Uterus (tissue), 4 donors: ENCODE data around the gene ARHGAP1. TPM values are rescaled to one million over a fixed set of nuclear protein-coding genes. Genes with fewer than 3 reads are reported as not detected.

Source experiments
- DNase-seq, 2 donors: peaks; one replicate each; pipeline ENCODE4 v3.0.0-alpha.2; 2019 to 2020
- H3K27ac ChIP-seq, 2 donors: fragments of 200-600 bp; sonication (generic); 1 replicate in 1 of 2; 2 replicates in 1 of 2; pipeline ENCODE4 v1.5.1; 2016 to 2018
- H3K27me3 ChIP-seq, 2 donors: fragments of 200-600 bp; sonication (generic); one replicate each; pipeline ENCODE4 v1.5.1; 2018 to 2019; ENCODE audit warnings: control low read depth in 1 of 2
- H3K36me3 ChIP-seq, 2 donors: fragments of 200-600 bp; sonication (generic); one replicate each; pipeline ENCODE4 v1.5.1; 2019; ENCODE audit warnings: control low read depth in 1 of 2
- H3K4me1 ChIP-seq, 2 donors: fragments of 200-600 bp; sonication (generic); one replicate each; pipeline ENCODE4 v1.5.1; 2018 to 2019; ENCODE audit warnings: control low read depth in 1 of 2
- H3K4me3 ChIP-seq, 2 donors: fragments of 200-600 bp; sonication (generic); 1 replicate in 1 of 2; 2 replicates in 1 of 2; pipeline ENCODE4 v1.5.1; 2018 to 2019; ENCODE audit warnings: mild to moderate bottlenecking in 1 of 2
- H3K9me3 ChIP-seq, 2 donors: fragments of 200-600 bp; sonication (generic); one replicate each; pipeline ENCODE4 v1.5.1; 2019; ENCODE audit warnings: control low read depth in 1 of 2
- POLR2A ChIP-seq, 2 donors: fragments of 450-650 bp; IDR thresholded peaks; one replicate each; pipeline ENCODE4 v1.6.1; 2016; ENCODE audit warnings: antibody characterized with exemption in 2 of 2, mild to moderate bottlenecking in 1 of 2, moderate library complexity in 1 of 2
- intact Hi-C: fragments of 100-400 bp; cut with DNase I; formaldehyde crosslinking; loops from one replicate; pipeline ENCODE4 v1.15.1; 2023; ENCODE audit warnings: low total_unique reads
- total RNA-seq, 4 donors: library from RNA; depleted of rRNA in 3 of 4; stranded (reverse); fragments of >200 nt in 3 of 4; gene quantifications; one replicate each; pipeline versions ENCODE4 v1.1.0 to v1.2.4, GENCODE V29; 2014 to 2023
- TF ChIP-seq, protein P1 (sequence below), 4 experiments: fragments of 200-600 bp in 2 of 4; fragments of 450-650 bp in 2 of 4; sonication (generic) in 2 of 4; IDR thresholded peaks; one replicate each; pipeline ENCODE4 v1.5.1; 2016 to 2019; ENCODE audit warnings: antibody characterized with exemption in 4 of 4, mild to moderate bottlenecking in 2 of 4, moderate library complexity in 1 of 4
- donor health status: DM: yes; HTN: yes; CAD: no.

The ARHGAP1 gene
- total RNA-seq, 4 donors from 2014 or later = 27.9 to 114 (median 37.3) TPM

DNA sequence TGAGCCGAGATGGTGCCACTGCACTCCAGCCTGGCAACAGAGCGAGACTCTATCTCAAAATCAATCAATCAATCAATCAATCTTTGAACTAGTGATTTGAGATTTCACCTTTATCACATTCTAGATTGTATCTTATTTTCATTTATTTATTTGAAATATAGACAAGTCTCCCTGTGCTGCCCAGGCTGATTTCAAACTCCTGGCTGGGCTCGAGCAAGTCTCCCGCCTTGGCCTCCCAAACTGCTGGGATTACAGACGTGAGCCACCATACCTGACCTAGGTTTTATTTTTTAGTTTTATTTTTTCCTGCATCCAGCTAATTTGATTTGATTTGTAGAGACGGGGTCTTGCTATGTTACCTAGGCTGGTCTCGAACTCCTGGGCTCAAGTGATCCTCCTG is 35.7 kb upstream of the ARHGAP1 start:
- TF ChIP-seq, protein P1, sequence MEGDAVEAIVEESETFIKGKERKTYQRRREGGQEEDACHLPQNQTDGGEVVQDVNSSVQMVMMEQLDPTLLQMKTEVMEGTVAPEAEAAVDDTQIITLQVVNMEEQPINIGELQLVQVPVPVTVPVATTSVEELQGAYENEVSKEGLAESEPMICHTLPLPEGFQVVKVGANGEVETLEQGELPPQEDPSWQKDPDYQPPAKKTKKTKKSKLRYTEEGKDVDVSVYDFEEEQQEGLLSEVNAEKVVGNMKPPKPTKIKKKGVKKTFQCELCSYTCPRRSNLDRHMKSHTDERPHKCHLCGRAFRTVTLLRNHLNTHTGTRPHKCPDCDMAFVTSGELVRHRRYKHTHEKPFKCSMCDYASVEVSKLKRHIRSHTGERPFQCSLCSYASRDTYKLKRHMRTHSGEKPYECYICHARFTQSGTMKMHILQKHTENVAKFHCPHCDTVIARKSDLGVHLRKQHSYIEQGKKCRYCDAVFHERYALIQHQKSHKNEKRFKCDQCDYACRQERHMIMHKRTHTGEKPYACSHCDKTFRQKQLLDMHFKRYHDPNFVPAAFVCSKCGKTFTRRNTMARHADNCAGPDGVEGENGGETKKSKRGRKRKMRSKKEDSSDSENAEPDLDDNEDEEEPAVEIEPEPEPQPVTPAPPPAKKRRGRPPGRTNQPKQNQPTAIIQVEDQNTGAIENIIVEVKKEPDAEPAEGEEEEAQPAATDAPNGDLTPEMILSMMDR (IDR thresholded peaks at IDR 0.05) = no peak
- TF ChIP-seq POLR2A (IDR thresholded peaks at IDR 0.05) = no peak
- Histone ChIP-seq H3K9me3 (no peaks in the 10 kb centered on the region), H3K4me3 (no peak overlapping the region), H3K4me1 (no peaks in the 10 kb centered on the region), H3K27ac (no peak overlapping the region), H3K36me3 (no peaks in the 10 kb centered on the region), H3K27me3 (no peaks in the 10 kb centered on the region)
- intact Hi-C loops = no loop called here
- no peak for DNase-seq

DNA sequence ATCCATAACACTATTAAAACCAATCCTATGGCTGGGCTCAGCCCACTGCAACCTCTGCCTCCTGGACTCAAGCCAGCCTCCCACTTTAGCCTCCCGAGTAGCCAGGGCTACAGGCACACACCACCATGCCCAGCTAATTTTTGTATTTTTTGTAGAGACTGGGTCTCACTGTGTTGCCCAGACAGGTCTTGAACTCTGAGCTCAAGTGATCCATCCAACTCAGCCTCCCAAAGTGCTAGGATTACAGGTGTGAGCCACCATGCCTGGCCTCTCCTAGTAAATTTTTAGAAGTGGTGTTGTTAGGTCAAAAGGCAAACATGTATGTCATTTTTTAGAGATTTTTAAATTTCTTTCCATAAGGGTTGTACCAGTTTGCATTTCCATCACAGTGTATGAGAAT is 32.8 kb upstream of the ARHGAP1 start:
- intact Hi-C loops = no loop called here
- Histone ChIP-seq H3K27me3 (no peaks in the 10 kb centered on the region), H3K9me3 (no peaks in the 10 kb centered on the region), H3K4me1 (no peaks in the 10 kb centered on the region), H3K27ac (no peak overlapping the region), H3K36me3 (no peaks in the 10 kb centered on the region), H3K4me3 (no peak overlapping the region)
- TF ChIP-seq POLR2A (IDR thresholded peaks at IDR 0.05) = no peak
- TF ChIP-seq, protein P1 (IDR thresholded peaks at IDR 0.05) = no peak
- DNase-seq = no peak

DNA sequence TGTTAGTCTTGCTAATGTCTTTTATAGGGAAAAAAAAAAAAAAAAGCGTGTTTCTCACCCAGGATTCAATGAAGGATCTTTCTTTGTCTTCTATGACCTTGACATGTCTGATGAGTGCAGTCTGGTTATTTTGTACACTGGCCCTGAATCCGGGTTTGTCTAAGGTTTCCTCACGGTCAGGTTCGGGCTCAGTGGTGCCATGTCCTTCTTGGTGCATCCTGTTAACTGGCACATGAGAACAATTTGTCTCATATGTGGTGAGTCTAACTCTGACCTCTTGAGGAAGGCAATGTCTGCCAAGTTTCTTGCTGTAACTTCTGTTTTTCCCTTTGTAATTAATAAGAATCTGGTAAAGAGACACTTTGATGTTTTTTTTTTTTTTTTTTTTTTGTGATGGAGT is 31.1 kb upstream of the ARHGAP1 start:
- TF ChIP-seq POLR2A (IDR thresholded peaks at IDR 0.05) = no peak
- TF ChIP-seq, protein P1 (IDR thresholded peaks at IDR 0.05) = no peak
- Histone ChIP-seq H3K36me3 (no peaks in the 10 kb centered on the region), H3K27me3 (no peaks in the 10 kb centered on the region), H3K9me3 (no peaks in the 10 kb centered on the region), H3K4me3 (no peak overlapping the region), H3K27ac (no peak overlapping the region), H3K4me1 (no peaks in the 10 kb centered on the region)
- DNase-seq = no peak
- intact Hi-C loops = no loop called here

DNA sequence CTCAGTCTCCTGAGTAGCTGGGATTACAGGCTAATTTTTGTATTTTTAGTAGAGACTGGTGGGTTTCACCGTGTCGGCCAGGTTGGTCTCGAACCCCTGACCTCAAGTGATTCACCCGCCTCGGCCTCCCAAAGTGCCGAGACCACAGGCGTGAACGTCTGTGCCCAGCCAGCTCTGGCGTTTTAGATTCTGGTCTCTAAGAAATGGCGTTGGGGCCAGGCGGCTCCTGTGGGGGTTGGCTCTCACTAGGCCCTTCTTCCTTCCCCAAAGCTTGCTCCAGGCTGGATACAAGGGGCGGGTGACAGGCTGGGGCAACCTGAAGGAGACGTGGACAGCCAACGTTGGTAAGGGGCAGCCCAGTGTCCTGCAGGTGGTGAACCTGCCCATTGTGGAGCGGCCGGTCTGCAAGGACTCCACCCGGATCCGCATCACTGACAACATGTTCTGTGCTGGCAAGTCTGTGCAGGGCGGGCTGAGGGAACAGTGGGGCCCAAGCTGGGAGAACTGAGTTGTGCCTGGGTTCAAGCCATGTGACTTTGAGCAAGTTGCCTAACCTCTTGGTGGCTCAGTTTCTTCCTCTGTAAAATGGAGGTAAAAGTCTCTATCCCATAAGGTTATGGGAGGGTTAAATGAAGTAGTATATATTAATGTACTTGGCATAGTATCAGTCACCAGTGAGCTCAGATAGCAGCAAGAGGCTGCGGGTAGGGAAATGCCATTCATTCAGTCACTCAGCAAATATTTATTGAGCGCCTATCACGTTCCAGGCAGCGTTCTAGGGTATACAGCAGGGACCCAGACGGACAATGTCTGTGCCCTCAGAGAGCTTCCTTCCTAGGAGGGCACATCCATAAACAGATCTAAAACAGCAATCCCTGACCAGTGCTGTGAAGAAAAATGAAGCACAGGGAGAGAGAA is 28.9 kb upstream of the ARHGAP1 start:
- Histone ChIP-seq H3K4me3 (no peak overlapping the region), H3K27me3 (no peaks in the 10 kb centered on the region), H3K9me3 (no peaks in the 10 kb centered on the region), H3K36me3 (no peaks in the 10 kb centered on the region), H3K4me1 (no peaks in the 10 kb centered on the region), H3K27ac (no peak overlapping the region)
- TF ChIP-seq, protein P1 (IDR thresholded peaks at IDR 0.05) = no peak
- no peak for TF ChIP-seq POLR2A (IDR thresholded peaks at IDR 0.05)
- DNase-seq = no peak
- intact Hi-C loops = no loop called here

DNA sequence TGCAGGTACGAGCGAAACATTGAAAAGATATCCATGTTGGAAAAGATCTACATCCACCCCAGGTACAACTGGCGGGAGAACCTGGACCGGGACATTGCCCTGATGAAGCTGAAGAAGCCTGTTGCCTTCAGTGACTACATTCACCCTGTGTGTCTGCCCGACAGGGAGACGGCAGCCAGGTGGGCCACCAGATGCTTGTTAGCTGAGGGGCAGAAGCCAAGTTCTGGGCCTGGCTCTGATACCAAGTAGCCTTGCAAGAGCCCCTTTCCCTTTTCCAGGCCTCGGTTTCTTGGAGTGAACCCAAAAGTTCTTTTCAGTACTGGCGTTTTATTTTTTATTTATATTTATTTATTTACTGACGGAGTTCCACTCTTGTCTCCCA is 28.2 kb upstream of the ARHGAP1 start:
- TF ChIP-seq, protein P1 (IDR thresholded peaks at IDR 0.05) = no peak
- TF ChIP-seq POLR2A (IDR thresholded peaks at IDR 0.05) = no peak
- Histone ChIP-seq H3K9me3 (no peaks in the 10 kb centered on the region), H3K27ac (no peak overlapping the region), H3K36me3 (no peaks in the 10 kb centered on the region), H3K27me3 (no peaks in the 10 kb centered on the region), H3K4me3 (no peak overlapping the region), H3K4me1 (no peaks in the 10 kb centered on the region)
- intact Hi-C loops = no loop called here
- no peak for DNase-seq
